ENCODE measurements around the gene RTL5. TPM values are rescaled to one million over a fixed set of nuclear protein-coding genes. Genes with fewer than 3 reads are reported as not detected.

RTL5 gene
- total and polyA plus RNA-seq, 9 donors = 3.6 to 17.6 (median 14.4) TPM

GRCh38 chrX:72133851-72134546 is 2.3 kb upstream of the RTL5 start:
- DNase-seq = no peak
- no peaks in the 10 kb centered on the region for H3K27me3 ChIP-seq
- no peak overlapping the region for H3K27ac ChIP-seq
- no peaks in the 10 kb centered on the region for H3K9me3 ChIP-seq
- intact Hi-C loops (cut with DNase I) = no loop called here
- H3K4me3 ChIP-seq = no peak overlapping the region
- TF ChIP-seq CTCF (IDR thresholded peaks at IDR 0.05) (no peak), EP300 (IDR thresholded peaks at IDR 0.05) (no peak), POLR2A (IDR thresholded peaks at IDR 0.05) (no peak)
- no peaks in the 10 kb centered on the region for H3K36me3 ChIP-seq
- H3K4me1 ChIP-seq (ENCODE audit: insufficient read depth) = no peaks in the 10 kb centered on the region
- 83 to 87% (median 85%) methylated on average over 11 of the region's 11 CpGs for WGBS, 3 donors

- no peak for TF ChIP-seq EP300 (IDR thresholded peaks at IDR 0.05)
- no peak for TF ChIP-seq CTCF (IDR thresholded peaks at IDR 0.05)
- TF ChIP-seq POLR2A (IDR thresholded peaks at IDR 0.05) = no peak
- no peak for DNase-seq
- no peaks in the 10 kb centered on the region for H3K4me1 ChIP-seq (ENCODE audit: insufficient read depth)
- H3K4me3 ChIP-seq = no peak overlapping the region
- no peaks in the 10 kb centered on the region for H3K27me3 ChIP-seq
- H3K9me3 ChIP-seq = no peaks in the 10 kb centered on the region
- WGBS, 3 donors = 64 to 65% (median 65%) methylated on average over 3 of the region's 3 CpGs
- intact Hi-C loops (cut with DNase I) = no loop called here
- no peak overlapping the region for H3K27ac ChIP-seq
- no peaks in the 10 kb centered on the region for H3K36me3 ChIP-seq
Measured at GRCh38 chrX:72132456-72132855, 741 bp upstream of the RTL5 start.

- Histone ChIP-seq H3K4me1 (ENCODE audit: insufficient read depth) (no peaks in the 10 kb centered on the region), H3K36me3 (no peaks in the 10 kb centered on the region), H3K4me3 (peak overlapping the region; percentile 48), H3K9me3 (no peaks in the 10 kb centered on the region), H3K27ac (no peak overlapping the region), H3K27me3 (no peaks in the 10 kb centered on the region)
- 37 to 52% (median 44%) methylated on average over 30 of the region's 30 CpGs for WGBS, 3 donors
- intact Hi-C loops (cut with DNase I) = no loop called here
- DNase-seq = peak in 3 of 5 donors; percentile 29 to 55 (median 36)
- no peak for TF ChIP-seq EP300 (IDR thresholded peaks at IDR 0.05)
- no peak for TF ChIP-seq CTCF (IDR thresholded peaks at IDR 0.05)
- no peak for TF ChIP-seq POLR2A (IDR thresholded peaks at IDR 0.05)
Measured at GRCh38 chrX:72130762-72131250, 909 bp downstream of the RTL5 start.

- Histone ChIP-seq H3K36me3 (no peaks in the 10 kb centered on the region), H3K9me3 (no peaks in the 10 kb centered on the region), H3K27me3 (no peaks in the 10 kb centered on the region), H3K4me1 (ENCODE audit: insufficient read depth) (no peaks in the 10 kb centered on the region), H3K4me3 (no peak overlapping the region), H3K27ac (no peak overlapping the region)
- DNase-seq = no peak
- intact Hi-C loops (cut with DNase I) = no loop called here
- WGBS, 3 donors = 85 to 90% (median 88%) methylated on average over 12 of the region's 12 CpGs
- TF ChIP-seq EP300 (IDR thresholded peaks at IDR 0.05) (no peak), POLR2A (IDR thresholded peaks at IDR 0.05) (no peak), CTCF (IDR thresholded peaks at IDR 0.05) (no peak)
Measured at GRCh38 chrX:72130156-72130761, 1.5 kb downstream of the RTL5 start.
